GM13977 (cell line): Measurements from ENCODE around the gene SLC25A11.

ENCODE experiments used
- DNase-seq: peaks from one replicate; pipeline ENCODE4 v3.0.0; 2012; ENCODE audit warnings: low spot score
- in situ Hi-C: fragments of 300-500 bp; cut with MboI; formaldehyde crosslinking; loops from one replicate; pipeline ENCODE4 v1.12.0; 2022; ENCODE audit warnings: low sequenced_read_pairs, low pct_unique_long_range_greater_than_20kb, mixed read lengths, inconsistent platforms; ENCODE audit not compliant: unreplicated experiment
- TF ChIP-seq, protein P1 (sequence below): IDR thresholded peaks from 2 replicates; pipeline ENCODE4 v1.5.1; 2012; ENCODE audit warnings: mild to moderate bottlenecking, control low read depth; ENCODE audit not compliant: insufficient read depth; ENCODE audit errors: extremely low read depth, missing control alignments

SLC25A11 gene

DNA sequence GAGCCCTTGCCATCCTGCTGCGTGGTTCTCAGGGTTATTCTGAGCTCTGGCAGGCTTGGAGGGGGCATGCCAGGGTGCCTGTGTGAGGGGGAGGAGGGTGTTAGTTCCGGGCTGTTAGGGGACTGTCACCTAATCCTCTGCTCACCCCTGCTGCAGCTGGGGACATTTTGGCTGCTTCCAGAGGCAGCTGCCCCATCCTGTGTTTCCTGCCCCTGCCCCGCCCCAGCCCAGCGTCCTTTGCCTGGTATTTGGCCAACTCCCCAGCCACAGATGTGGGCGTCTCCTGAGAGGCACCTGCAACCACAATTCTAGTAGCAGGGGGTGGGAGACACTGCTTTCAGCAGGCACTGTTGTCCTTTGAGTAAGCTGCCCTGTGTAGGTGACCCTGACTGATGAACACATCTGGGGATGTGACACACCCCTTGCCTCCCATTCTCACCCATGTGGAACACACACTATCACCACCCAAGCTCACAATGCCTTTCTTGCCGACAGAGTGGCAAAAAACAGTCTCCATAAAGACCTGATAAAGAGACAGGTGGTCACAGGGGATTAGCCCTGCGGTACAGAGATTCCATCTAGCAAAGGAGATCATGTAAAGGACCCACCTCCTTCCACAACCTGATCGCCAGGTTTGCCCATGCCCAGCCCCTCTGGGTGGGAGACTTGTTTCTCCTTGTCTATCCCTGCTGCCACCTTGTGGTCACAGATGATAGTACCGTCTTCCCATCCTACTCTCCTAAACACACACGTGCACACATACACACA, 36.6 kb downstream of the SLC25A11 start, which contains the start of gene CHRNE:
CHRNE (minus strand) TSS at position 48 of the 768 bp plus-strand sequence; CDS start at position 13, 35 bp downstream.
- in situ Hi-C loops, result no loop called here
- TF ChIP-seq, protein P1, sequence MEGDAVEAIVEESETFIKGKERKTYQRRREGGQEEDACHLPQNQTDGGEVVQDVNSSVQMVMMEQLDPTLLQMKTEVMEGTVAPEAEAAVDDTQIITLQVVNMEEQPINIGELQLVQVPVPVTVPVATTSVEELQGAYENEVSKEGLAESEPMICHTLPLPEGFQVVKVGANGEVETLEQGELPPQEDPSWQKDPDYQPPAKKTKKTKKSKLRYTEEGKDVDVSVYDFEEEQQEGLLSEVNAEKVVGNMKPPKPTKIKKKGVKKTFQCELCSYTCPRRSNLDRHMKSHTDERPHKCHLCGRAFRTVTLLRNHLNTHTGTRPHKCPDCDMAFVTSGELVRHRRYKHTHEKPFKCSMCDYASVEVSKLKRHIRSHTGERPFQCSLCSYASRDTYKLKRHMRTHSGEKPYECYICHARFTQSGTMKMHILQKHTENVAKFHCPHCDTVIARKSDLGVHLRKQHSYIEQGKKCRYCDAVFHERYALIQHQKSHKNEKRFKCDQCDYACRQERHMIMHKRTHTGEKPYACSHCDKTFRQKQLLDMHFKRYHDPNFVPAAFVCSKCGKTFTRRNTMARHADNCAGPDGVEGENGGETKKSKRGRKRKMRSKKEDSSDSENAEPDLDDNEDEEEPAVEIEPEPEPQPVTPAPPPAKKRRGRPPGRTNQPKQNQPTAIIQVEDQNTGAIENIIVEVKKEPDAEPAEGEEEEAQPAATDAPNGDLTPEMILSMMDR, result peak; percentile 69

GRCh38 chr17:4902540-4902939, 37.3 kb downstream of the SLC25A11 start:
- TF ChIP-seq, protein P1, result no peak
- DNase-seq, result no peak
- in situ Hi-C loops, result no loop called here

More for the DNA sequence above, 36.6 kb downstream of the SLC25A11 start, which contains the start of gene CHRNE:
- no peak for DNase-seq

DNA sequence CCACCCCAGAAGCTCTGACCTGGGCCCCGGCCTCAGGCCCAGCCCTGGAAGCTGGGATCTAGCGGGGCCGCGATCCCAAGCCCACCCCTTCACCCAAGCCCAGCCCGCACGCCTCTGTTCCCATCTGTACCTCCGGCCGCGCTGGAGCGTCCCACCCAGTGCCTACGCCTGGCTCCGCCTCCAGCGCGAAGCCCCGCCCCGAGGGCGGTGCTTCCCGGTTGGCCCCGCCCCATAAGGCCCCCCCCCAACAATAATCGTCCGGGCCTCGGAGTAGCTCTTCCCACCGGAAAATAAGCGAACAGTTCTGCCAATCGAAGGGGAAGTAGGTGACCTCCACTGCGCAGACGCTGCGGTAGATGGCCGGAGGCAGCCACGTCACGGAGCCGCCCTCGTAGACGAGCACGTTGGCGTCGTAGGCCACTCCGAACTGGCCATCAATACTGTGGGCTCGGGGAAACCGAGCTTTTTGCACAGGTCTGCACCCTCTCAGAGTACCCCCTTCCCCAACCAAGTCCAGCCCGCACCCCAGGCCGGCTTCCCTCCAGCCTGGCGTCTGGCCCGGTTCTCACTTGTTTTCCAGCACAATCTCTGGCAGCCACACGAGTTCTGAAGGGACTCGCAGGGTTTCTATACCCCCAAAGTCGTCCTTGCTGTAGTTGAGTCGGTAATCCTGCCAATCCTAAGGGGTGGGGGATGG, 38.0 kb downstream of the SLC25A11 start:
- no peak for DNase-seq
- in situ Hi-C loops, result no loop called here

DNA sequence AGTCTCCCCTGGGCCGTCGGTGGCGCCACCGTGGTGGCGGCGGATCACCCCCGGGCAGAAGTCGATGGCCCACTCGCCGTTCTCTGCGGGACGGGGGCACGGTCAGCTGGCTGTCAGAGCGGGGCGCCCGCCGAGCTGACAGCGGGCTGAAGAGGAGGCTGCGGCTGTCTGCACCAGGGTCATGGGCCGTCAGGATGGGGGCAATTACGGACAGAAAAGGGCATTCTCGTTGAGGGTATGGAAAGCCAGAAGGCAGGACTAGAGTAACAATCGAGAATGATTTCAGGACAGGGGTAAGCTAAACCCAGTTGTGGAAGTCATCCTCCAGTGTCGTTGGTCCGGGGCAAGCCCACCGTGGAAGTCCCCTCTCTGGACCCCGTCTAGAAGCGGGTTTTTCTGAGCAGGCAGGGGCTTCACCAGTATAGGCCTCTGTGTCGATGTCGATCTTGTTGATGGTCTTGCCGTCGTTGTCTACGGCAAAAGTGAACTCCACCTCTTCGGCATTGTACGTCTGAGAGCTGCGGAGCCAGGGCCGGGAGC, 38.7 kb downstream of the SLC25A11 start:
- in situ Hi-C loops, result no loop called here
- no peak for DNase-seq
- TF ChIP-seq, protein P1, result no peak

More for the DNA sequence above, 38.0 kb downstream of the SLC25A11 start:
- TF ChIP-seq, protein P1, result no peak

- no peak for DNase-seq
- in situ Hi-C loops, result no loop called here
- TF ChIP-seq, protein P1, result no peak
Measured at GRCh38 chr17:4900231-4901107, 39.4 kb downstream of the SLC25A11 start.
